Measurements from ENCODE around the gene SERP2.

Gene SERP2

DNA sequence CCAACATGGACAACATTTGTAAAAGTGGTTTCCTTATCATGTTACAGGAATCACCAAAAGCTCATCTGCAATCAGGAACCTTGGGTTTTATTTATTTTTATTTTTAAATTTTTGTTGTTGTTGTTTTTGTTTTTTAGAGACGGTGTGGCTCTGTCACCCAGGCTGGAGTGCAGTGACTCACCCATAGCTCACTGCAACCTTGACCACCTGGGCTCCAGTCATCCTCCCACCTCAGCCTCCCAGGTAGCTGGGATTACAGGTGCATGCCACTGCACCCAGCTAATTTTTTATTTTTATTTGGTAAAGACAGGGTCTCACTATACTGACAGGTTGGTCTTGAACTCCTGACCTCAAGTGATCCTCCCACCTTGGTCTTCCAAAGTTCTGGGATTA lies 13.6 kb upstream of the SERP2 start:
- DNase-seq, result no peak

DNA sequence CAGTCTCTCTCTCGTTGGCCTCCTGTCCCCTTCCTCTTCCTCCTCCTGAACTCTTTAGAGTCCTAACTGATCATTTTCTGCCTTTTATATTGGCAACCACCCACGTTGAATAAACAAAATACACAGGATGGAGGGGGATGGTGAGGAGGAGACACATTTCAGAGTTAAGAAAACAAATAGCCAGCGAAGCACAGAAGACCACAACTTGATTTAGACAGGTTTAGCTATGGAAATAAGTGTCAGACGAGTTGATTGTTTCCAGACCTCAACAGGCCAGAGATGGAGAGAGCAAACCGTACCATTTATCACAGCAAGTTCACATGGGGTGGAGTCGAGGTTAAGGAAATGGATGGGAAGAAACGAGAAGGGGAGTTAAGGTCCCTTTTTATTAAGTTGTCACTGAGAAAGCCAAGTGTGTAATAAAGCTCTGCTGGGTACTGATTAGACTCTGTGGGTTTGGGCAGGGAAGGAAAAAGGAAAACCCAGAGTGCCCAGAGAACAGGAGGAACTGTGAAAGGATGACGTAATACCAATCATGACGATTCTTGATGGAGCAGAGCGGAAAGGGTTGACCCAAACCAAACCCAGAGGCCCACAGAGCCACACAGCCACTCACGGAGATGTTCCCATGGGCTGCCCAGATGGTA lies 11.1 kb upstream of the SERP2 start:
- DNase-seq, result no peak

- no peak for DNase-seq
Measured at GRCh38 chr13:44363631-44364344, 9.8 kb upstream of the SERP2 start.

DNA sequence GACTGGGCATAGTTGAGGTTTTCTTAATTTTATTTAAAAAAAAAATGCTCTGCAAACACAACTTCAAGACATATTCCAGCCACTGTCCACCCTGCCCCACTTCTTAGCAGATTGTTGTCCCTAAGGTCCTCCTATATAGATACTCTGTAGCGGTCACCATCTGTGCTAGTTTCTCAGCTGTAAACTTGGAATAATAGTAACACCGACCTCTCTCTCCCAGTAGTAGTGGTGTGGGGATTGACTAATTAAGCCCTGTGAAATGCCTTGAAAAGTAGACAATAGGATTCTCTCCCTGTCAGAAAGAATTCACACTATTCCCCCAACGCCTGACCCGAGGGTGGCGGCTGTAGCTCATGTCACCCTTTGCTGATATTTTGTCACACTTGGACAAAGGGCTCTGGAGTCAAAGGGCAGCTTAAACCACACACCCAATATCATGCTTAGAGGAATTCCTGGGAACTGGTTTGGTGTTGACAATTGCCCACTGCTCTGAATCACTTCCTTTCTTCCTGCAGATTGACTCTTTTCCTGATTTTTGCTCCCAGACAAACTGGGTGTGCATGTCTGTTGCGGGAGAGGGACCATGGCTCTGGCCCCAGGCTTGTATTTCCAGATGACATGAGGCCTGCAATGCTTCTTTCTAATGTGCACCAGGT lies 9.2 kb upstream of the SERP2 start:
- DNase-seq, result no peak

GRCh38 chr13:44365008-44365407 lies 8.6 kb upstream of the SERP2 start:
- no peak for DNase-seq

DNA sequence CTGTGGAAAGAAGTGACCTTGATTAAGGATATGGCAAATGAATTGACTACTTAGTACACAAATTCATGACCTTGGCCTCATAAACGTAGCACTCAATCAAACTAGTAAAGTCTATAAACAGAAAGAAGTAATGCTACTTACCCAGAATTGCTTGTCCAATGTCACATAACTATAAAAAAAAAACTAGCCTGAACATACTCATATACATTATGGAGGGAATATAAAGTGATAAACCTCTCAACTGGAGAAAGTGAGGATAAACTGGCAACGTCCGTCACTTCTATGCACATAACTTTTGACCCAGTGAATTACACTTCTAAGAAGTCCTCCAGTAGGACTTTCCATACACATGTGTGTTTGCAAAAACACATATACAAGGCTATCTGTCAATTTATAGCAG lies 7.7 kb upstream of the SERP2 start:
- DNase-seq, result no peak

DNA sequence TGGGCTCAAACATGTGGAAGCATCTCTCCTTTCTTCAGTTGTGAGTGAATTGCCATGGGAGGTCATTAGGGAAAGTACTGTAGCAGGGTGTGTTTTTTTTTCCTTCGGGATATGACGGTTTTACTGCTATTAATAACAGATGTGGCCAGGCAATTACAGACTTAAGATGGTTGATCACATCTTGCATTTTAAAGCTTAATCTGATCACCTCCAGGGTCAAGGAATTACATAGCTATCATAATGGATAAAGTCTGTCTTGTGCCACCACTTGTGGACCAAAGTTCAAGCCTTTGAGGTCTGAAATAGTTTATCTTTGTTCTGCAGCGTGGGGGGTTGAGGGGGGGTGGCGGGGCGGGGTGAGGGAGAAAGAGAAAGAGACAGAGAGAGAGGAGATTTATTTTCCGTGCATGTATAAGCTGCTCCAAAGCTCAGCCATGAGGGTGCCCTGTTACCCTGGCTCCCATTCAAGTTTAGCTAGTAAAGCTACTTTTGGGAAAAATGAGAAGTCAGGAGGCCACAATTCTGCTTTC lies 5.5 kb upstream of the SERP2 start:
- no peak for DNase-seq

GRCh38 chr13:44368599-44369368 lies 4.8 kb upstream of the SERP2 start:
- DNase-seq, result no peak

- DNase-seq, result no peak
Measured at GRCh38 chr13:44371421-44371820, 2.2 kb upstream of the SERP2 start.

GRCh38 chr13:44373247-44373600 lies 400 bp upstream of the SERP2 start:
- no peak for DNase-seq

DNA sequence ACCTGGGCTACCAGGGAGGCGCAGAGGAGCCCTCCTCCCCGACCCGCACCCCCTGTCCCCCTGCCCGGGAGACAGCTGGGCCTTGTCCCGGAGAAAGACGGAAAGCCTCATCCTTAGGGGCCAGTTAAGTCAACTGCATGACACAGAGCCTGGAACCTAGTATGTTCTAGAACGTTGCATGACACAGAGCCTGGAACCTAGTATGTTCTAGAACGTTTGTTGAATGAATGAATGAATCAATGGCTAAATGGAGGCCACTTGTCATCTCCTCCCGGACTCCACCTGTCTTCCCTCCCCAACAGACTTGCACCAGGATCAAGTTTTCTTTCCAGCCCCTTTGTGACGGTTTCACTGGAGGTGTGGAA lies 706 bp downstream of the SERP2 start:
- no peak for DNase-seq

DNA sequence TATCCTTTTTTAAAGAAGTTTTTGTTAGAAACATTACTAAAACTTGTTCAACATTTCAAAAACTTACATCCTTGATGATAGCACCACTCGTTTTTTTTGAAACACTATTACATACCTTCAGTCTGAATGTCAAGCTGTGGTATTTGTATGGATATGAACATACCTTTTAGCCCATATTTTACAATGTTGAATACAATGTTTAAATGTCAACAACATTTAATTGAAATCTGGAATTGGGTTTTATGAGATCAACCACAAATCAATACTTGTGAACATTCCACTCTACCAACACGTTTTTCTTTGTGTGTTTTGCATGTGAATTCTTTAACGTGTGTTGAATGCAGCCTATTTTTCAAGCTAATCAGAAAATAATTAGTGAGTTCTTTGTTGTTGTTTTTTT lies 4.7 kb downstream of the SERP2 start:
- DNase-seq, result no peak

DNA sequence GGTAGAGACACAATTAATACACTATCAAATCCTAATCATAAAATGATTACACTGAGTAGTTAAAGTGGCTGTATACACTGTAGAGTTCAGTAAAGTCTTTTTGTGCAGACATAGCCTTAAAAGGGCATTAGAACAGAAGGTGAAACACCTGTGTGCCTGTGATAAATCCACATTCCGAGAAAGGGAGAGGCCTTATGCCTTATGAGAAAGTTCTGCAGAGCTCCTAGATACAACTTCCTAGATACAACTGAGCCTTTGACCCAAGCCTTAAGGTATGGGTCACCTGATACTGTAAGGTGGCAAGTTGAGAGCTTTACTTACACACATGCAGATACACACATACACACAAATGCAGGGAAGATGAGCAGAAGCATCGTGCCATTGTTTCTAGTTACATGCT lies 6.3 kb downstream of the SERP2 start:
- no peak for DNase-seq

GRCh38 chr13:44380404-44381165 lies 7.0 kb downstream of the SERP2 start:
- DNase-seq, result no peak

DNA sequence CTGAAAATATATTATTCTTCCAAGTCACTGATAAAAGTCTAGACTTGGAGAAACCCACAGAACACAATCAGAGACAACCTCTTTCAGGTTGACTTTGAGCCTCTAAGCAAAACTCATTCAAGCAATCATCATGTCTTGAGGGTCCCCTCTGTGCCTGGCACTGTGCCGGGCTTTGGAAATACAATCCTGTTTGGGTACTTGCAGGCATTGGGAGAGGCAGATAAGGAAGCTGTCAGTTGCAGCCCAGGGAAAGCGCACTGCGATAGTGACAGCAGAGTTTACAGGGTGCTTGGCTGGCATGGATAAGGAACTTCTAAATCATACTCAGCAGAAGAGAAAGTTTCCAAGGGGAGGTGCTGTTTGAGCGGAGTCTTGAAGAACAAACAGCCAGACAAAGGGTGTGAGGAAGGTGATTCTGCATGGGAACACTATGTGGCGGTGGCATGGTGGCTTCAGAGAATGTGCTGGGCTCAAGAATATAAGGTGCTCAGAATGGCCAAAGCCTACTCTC lies 9.1 kb downstream of the SERP2 start:
- no peak for DNase-seq

GRCh38 chr13:44383945-44384344 lies 10.3 kb downstream of the SERP2 start:
- no peak for DNase-seq

GRCh38 chr13:44384778-44385177 lies 11.2 kb downstream of the SERP2 start:
- DNase-seq, result no peak

DNA sequence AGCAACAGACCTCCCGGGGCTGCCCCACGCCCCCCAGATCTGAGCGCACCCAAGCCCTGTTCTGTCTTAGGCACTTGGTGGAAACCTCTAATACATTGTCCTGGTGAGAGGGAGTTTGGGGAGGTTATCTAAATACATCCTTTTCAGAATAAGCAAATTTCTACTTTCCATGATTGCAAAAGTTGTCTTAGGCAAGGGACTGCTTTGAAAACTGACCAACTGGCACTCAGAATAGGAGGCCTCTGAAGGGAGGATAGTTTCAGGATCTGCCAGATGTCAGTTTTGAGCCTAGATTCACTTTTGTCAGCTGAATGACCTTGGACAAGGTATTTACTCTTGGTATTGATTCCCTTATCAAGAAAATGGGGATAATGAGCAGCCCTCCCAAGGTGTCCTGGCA lies 11.8 kb downstream of the SERP2 start:
- DNase-seq, result no peak

- no peak for DNase-seq
Measured at GRCh38 chr13:44385847-44386246, 12.2 kb downstream of the SERP2 start.

DNA sequence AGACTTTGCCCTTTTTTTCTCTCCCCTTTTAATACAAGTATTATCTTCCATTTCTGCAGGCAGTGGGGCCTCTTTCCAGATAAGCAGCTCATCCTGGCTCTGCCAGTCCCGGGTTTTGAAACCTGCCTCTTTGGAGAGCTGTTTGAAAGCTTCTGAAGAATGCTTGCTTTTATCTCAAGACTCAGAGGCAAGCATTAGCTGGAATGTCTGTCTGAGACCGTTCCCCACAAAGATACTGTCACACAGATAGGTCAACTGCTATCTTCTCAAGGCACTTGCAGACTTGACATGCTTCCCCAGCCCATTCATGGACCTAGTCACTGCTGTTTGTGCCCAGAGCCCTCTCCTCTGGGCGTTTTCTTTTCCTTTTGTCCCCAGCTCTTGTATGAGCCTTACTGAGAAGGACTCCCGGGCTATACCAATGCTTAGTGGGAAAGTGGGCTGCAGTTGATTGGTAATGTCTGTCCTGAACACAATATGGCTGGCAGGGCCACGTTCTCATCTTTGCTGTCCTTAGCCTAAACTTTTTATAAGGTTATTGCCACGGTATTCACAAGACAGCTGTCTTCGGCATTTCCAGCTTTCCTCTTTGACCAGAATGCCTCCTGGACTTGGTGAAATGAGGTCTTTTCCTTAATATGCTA lies 13.4 kb downstream of the SERP2 start:
- DNase-seq, result no peak

GRCh38 chr13:44388427-44389059 lies 14.9 kb downstream of the SERP2 start:
- no peak for DNase-seq
